NCI-H345 (cell line): ENCODE data around the gene SORBS2.
A peak's percentile ranks its signal among the peaks of the same experiment; 100 is the strongest.
"Not testable (repeated sequence)": the region's sequence is repeated elsewhere in the genome, so short reads cannot be mapped to it uniquely, and the experiment has no call there.

Experiments
- DNase-seq: peaks from one replicate; lab custom pipeline; 2025; lab: John Stamatoyannopoulos, UW

Gene SORBS2

GRCh38 chr4:185811509-185812364, at the start of gene SORBS2:
Gene SORBS2 (minus strand): TSS chr4:185812194. CDS start chr4:185690571, 121,623 bp downstream.
- DNase-seq: peak; percentile 85

- no peak for DNase-seq
Observed at GRCh38 chr4:185859111-185859510, 47.1 kb upstream of the SORBS2 start.

- DNase-seq: not testable (repeated sequence)
Observed at GRCh38 chr4:185857561-185857960, 45.6 kb upstream of the SORBS2 start.

- DNase-seq: no peak
Observed at GRCh38 chr4:185853841-185854240, 41.8 kb upstream of the SORBS2 start.

- DNase-seq: no peak
Observed at GRCh38 chr4:185852961-185853360, 41.0 kb upstream of the SORBS2 start.

GRCh38 chr4:185849664-185850550, 37.9 kb upstream of the SORBS2 start:
- DNase-seq: no peak

GRCh38 chr4:185847352-185848097, 35.5 kb upstream of the SORBS2 start:
- DNase-seq: no peak

GRCh38 chr4:185846505-185847150, 34.6 kb upstream of the SORBS2 start:
- no peak for DNase-seq

- no peak for DNase-seq
Observed at GRCh38 chr4:185845966-185846365, 34.0 kb upstream of the SORBS2 start.

- DNase-seq: no peak
Observed at GRCh38 chr4:185841451-185841850, 29.5 kb upstream of the SORBS2 start.

- DNase-seq: no peak
Observed at GRCh38 chr4:185840953-185841352, 29.0 kb upstream of the SORBS2 start.

- no peak for DNase-seq
Observed at GRCh38 chr4:185840201-185840600, 28.2 kb upstream of the SORBS2 start.

- no peak for DNase-seq
Observed at GRCh38 chr4:185839770-185840169, 27.8 kb upstream of the SORBS2 start.

- peak; percentile 6 for DNase-seq
Observed at GRCh38 chr4:185839194-185839712, 27.3 kb upstream of the SORBS2 start.

- DNase-seq: no peak
Observed at GRCh38 chr4:185838514-185839193, 26.7 kb upstream of the SORBS2 start.

- DNase-seq: no peak
Observed at GRCh38 chr4:185838104-185838452, 26.1 kb upstream of the SORBS2 start.

GRCh38 chr4:185837415-185838103, 25.6 kb upstream of the SORBS2 start:
- DNase-seq: no peak

- DNase-seq: no peak
Observed at GRCh38 chr4:185836241-185837084, 24.5 kb upstream of the SORBS2 start.

- DNase-seq: no peak
Observed at GRCh38 chr4:185835814-185836213, 23.8 kb upstream of the SORBS2 start.
